ENCODE data around the gene KDM6A.
"Not testable (repeated sequence)": the region's sequence is repeated elsewhere in the genome, so short reads cannot be mapped to it uniquely, and the experiment has no call there.

The KDM6A gene

DNA sequence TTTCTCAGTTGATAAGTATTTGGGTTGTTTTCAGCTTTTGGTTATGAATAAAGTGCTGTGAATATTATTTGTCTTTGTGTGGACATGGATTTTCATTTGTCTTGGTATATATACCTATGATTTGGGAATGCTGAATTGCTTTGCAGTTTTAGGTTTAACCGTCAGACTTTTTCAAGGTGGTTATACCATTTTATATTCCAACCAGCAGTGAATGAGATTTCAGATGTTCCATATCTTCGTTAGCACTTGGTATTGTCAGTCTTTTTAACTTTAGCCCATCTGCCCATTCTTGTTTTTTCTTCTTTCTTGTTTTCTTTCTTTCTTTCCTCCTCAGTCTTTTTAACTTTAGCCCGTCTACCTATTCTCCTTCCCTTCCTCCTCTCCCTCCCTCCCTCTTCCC, 106.0 kb downstream of the KDM6A start:
- H3K27ac Mint-ChIP-seq = no peak overlapping the region
- H3K9me3 Mint-ChIP-seq = peaks cover 19% of the 10 kb centered on the region

DNA sequence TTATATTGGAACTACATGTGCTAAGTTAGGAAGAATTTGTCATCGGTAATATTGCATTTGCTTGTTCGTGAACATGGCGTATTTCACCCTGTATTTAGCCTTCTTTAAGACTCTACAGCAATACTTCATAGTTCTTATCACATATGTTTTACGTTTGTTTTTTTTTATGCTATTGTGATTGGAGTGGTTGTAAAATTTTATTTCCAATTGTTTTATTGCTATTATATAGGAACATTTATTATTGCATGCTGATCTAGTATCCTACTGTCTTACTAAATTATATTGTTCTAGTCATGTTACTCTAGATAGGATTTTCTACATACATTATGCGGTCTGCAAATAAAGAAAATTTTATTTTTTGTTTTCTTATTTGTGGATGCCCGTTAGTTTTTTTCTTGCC, 107.4 kb downstream of the KDM6A start:
- Mint-ChIP-seq H3K27me3 (ENCODE audit: low read depth) (no peaks in the 10 kb centered on the region), H3K9me3 (peaks cover 7% of the 10 kb centered on the region), H3K4me3 (no peak overlapping the region), H3K36me3 (ENCODE audit: low read depth) (peaks cover 11% of the 10 kb centered on the region), H3K4me1 (ENCODE audit: low read depth) (no peaks in the 10 kb centered on the region), H3K27ac (no peak overlapping the region)

More for the DNA sequence above, 106.0 kb downstream of the KDM6A start:
- Mint-ChIP-seq H3K36me3 (ENCODE audit: low read depth) (peaks cover 22% of the 10 kb centered on the region), H3K27me3 (ENCODE audit: low read depth) (no peaks in the 10 kb centered on the region), H3K4me1 (ENCODE audit: low read depth) (peaks cover 5% of the 10 kb centered on the region), H3K4me3 (no peak overlapping the region)

DNA sequence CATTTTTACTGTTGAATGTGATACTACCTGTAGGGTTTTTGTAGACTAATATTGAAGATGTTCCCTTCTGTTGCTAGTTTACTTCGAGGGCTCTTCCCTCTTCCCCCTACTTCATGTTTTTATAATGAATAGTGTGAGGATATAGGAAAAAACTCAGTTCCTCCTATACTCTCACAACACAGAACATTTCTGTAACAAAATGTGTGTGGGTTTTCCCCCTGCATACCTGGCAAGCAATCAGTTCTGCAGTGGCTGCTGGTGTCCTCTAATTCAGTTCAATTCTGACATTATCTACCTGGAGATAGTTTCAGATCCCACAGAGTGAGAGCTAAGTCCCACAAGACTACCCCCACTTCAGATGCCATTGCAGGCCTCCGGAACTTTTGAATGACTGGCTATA, 107.9 kb downstream of the KDM6A start:
- Mint-ChIP-seq H3K9me3 (peaks cover 6% of the 10 kb centered on the region), H3K36me3 (ENCODE audit: low read depth) (peaks cover 10% of the 10 kb centered on the region), H3K27me3 (ENCODE audit: low read depth) (no peaks in the 10 kb centered on the region), H3K4me3 (no peak overlapping the region), H3K27ac (no peak overlapping the region), H3K4me1 (ENCODE audit: low read depth) (no peaks in the 10 kb centered on the region)

DNA sequence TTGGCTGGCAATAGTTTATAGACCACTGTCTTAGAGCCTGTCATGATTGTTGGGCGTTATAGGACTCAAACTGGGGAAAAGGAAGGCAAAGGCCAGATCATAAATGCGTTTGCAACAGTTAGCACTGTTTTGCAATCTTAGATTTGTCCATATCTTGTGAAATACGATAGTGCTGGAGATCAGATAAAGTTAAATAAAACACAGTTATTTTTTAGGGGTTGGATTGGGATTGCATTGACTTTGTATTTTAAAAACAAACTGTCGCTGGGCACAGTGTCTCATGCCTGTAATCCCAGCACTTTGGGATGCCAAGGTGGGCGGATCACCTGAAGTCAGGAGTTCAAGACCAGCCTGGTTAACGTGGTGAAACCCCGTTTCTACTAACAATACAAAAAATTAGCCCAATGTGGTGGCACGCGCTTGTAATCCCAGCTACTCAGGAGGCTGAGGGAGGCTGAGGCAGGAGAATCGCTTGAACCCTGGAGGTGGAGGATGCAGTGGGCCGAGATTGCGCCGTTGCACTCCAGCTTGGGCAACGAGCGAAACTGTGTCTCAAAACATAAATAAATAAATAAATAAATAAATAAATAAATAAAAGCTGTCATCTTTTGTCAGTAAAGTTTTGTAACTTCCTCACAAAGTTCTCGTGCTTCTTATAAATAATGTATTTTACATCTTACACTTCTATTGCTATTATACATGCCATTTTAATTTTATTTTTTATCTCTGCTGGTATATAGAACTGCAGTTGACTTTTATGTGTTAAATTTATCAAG, 117.2 kb downstream of the KDM6A start:
- H3K36me3 Mint-ChIP-seq (ENCODE audit: low read depth) = peaks cover 17% of the 10 kb centered on the region
- peaks cover 9% of the 10 kb centered on the region for H3K9me3 Mint-ChIP-seq
- H3K4me1 Mint-ChIP-seq (ENCODE audit: low read depth) = peaks cover 15% of the 10 kb centered on the region
- no peak overlapping the region for H3K27ac Mint-ChIP-seq
- no peak overlapping the region for H3K4me3 Mint-ChIP-seq
- H3K27me3 Mint-ChIP-seq (ENCODE audit: low read depth) = no peaks in the 10 kb centered on the region

DNA sequence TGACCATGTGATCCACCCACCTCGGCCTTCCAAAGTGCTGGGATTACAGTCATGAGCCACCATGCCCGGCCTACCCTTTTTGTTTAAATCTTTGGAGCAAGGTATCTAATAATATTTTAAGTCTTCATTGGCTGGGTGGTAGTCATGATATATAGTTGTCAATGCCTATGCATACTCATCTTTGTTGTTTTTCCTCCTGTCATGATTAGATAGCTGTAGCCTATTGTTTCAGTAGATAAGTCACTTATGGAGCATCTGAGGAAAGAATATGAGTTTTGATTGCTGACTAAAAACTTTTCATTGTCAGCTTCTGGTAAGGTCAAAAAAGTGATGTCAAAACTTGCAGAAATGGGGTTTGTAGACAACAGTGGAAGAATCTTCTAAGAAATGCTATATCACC, 119.8 kb downstream of the KDM6A start:
- Mint-ChIP-seq H3K4me3 (no peak overlapping the region), H3K4me1 (ENCODE audit: low read depth) (peaks cover 28% of the 10 kb centered on the region), H3K27me3 (ENCODE audit: low read depth) (no peaks in the 10 kb centered on the region), H3K27ac (no peak overlapping the region), H3K9me3 (peaks cover 4% of the 10 kb centered on the region), H3K36me3 (ENCODE audit: low read depth) (peaks cover 11% of the 10 kb centered on the region)

DNA sequence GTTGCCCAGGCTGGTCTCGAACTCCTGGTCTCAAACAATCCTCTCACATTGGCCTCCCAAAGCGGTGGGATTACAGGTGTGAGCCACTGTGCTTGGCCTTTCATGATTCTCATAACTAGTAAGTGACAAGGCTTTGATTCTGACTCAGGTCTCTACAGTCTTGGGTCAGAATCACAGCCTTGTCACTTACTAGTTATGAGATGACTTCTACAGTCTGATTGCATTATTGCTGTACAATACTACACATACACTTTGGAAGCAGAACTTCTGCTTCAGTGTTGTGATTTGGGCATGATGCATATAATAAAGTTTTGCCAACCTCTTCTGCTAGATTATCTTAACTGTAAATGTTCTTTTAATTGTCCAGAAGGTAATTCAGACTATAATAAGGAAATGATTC, 123.3 kb downstream of the KDM6A start:
- no peak overlapping the region for H3K4me3 Mint-ChIP-seq
- peaks cover 37% of the 10 kb centered on the region for H3K4me1 Mint-ChIP-seq (ENCODE audit: low read depth)
- H3K27ac Mint-ChIP-seq = no peak overlapping the region
- H3K9me3 Mint-ChIP-seq = no peaks in the 10 kb centered on the region
- H3K36me3 Mint-ChIP-seq (ENCODE audit: low read depth) = peaks cover 9% of the 10 kb centered on the region
- no peaks in the 10 kb centered on the region for H3K27me3 Mint-ChIP-seq (ENCODE audit: low read depth)

DNA sequence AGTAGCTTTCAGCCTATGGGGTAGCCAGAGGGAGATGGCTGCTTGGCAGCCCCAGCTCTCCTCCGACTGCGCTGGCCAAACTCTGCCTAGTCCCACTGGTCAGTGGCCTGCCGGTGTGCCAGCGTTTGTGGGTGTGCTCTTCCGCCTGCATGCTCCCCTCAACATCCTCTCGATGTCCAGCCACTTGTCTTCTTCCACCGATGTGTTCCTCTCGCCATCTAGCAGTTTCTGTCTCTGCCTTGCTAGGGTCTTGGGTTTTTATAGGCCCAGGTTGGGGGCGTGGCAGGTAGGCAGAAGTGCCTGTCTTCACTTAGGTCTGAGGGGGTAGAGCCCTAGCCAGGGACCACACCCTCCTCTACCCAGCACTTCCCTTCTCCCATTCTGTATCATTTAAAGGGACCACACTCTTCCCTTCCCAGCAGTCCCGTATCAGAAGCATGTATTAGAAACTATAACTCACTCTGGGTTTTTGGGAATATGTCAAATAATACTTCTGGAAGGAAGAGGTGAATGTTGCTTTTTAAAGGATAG, 124.4 kb downstream of the KDM6A start:
- Mint-ChIP-seq H3K27ac (peak overlapping the region; percentile 89), H3K4me1 (ENCODE audit: low read depth) (peaks cover 38% of the 10 kb centered on the region), H3K9me3 (no peaks in the 10 kb centered on the region), H3K4me3 (peak overlapping the region; percentile 36), H3K36me3 (ENCODE audit: low read depth) (peaks cover 9% of the 10 kb centered on the region), H3K27me3 (ENCODE audit: low read depth) (no peaks in the 10 kb centered on the region)

DNA sequence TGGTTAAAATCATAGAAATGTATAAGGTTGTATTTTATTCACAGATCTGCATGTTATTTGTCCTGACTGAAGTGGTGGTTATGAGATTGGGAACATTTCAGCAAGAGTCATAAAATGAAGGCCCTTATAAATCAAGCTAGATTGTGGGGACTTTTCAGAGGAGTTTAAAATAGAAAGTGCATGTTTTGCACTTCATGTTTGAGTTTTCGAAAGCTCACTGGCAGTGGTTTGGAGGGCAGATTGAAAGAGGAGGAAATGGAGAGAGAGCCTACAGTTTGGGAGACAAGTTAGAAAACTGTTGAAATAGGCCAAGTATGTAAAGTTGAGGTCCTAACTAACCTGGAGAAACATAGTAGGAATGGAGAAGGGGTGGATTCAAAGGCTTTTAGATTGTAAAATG, 124.9 kb downstream of the KDM6A start:
- Mint-ChIP-seq H3K9me3 (no peaks in the 10 kb centered on the region), H3K27ac (peak overlapping the region; percentile 89), H3K36me3 (ENCODE audit: low read depth) (peaks cover 7% of the 10 kb centered on the region), H3K27me3 (ENCODE audit: low read depth) (no peaks in the 10 kb centered on the region), H3K4me1 (ENCODE audit: low read depth) (peaks cover 36% of the 10 kb centered on the region), H3K4me3 (peak overlapping the region; percentile 36)

DNA sequence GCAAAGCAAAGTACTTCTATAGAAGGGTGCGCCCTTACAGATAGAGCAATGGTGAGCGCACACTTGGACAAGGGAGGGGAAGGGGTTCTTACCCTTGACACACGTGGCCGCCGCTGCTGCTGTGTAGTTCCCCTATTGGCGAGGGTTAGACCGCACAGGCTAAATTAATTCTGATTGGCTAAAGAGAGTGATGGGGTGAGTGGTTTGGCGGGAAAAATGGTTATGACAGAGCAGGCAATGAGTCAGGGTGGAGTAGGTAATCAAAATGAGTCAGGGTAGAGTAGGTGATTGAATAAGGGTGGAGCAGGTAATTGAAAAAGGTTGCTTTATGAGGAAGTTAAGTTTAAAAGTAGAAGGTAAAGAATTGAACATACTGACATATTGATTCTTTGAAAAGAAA, 126.2 kb downstream of the KDM6A start:
- peak overlapping the region; percentile 23 for H3K27ac Mint-ChIP-seq
- H3K4me1 Mint-ChIP-seq (ENCODE audit: low read depth) = peaks cover 35% of the 10 kb centered on the region
- not testable (repeated sequence) for H3K36me3 Mint-ChIP-seq (ENCODE audit: low read depth); H3K9me3 Mint-ChIP-seq; H3K4me3 Mint-ChIP-seq; H3K27me3 Mint-ChIP-seq (ENCODE audit: low read depth)

DNA sequence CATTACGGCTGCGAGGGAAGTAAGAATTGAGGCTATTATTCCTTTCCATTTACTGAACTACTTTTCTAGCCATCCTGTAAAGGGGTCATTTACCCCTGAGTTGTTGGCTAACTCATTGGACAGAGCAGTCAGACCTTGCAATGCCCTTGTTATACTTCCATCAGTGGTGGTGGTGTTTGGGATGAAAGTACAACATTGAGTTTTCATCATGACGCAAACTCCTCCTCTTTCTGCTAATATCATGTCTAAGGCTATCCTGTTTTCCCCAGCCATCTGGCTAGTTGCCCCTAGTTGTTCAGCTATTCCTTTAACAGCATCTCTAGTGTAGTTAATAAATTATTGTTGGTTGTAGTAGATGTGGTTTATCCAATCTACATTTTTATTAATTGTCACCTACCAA, 126.9 kb downstream of the KDM6A start:
- H3K27me3 Mint-ChIP-seq (ENCODE audit: low read depth); H3K27ac Mint-ChIP-seq; H3K9me3 Mint-ChIP-seq; H3K36me3 Mint-ChIP-seq (ENCODE audit: low read depth); H3K4me3 Mint-ChIP-seq: not testable (repeated sequence)
- H3K4me1 Mint-ChIP-seq (ENCODE audit: low read depth) = peaks cover 30% of the 10 kb centered on the region

DNA sequence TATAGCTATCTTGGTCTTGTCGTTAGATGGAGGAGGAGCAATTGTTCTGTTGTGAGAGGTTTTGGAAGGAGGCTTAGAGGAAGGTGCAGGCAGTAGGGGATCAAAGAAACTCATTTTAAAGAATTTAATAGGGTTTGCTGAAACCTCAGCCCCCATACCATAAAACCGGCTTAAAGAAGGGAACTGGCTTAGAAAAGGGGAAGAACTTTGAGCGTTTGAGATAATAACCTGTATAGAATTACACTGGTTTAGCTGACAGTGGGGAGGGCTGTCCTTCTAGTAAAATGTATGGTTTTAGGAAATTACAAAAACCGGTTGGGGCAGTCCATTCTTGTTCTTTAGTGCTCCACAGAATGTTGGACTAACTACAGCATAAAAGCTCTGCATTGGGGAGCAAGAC, 128.1 kb downstream of the KDM6A start:
- no peaks in the 10 kb centered on the region for H3K27me3 Mint-ChIP-seq (ENCODE audit: low read depth)
- H3K36me3 Mint-ChIP-seq (ENCODE audit: low read depth) = peaks cover 4% of the 10 kb centered on the region
- no peaks in the 10 kb centered on the region for H3K9me3 Mint-ChIP-seq
- peak overlapping the region; percentile 87 for H3K27ac Mint-ChIP-seq
- H3K4me3 Mint-ChIP-seq = peak overlapping the region; percentile 63
- peaks cover 30% of the 10 kb centered on the region for H3K4me1 Mint-ChIP-seq (ENCODE audit: low read depth)

DNA sequence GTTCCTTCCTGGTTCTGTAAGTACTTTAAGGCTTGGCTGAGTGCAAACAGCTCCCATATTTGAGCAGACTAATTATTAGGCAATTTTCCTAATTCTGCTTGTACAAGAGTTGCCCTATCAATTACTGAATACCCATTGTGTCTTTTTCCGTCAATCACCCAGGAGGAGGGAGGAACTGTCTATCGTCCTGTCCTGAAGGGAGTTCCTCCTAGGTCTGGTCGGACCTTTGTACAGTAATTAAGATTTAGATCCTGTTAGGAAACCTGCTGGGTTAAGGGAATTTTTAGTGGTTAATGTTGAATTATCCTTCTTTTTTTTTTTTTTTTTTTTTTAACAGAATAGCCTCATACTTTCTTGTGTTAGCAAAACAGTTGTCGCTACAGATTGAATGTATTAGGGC, 130.1 kb downstream of the KDM6A start:
- H3K27ac Mint-ChIP-seq = no peak overlapping the region
- H3K4me1 Mint-ChIP-seq (ENCODE audit: low read depth) = peaks cover 23% of the 10 kb centered on the region
- H3K4me3 Mint-ChIP-seq = no peak overlapping the region
- no peaks in the 10 kb centered on the region for H3K9me3 Mint-ChIP-seq
- H3K27me3 Mint-ChIP-seq (ENCODE audit: low read depth) = no peaks in the 10 kb centered on the region
- H3K36me3 Mint-ChIP-seq (ENCODE audit: low read depth) = peaks cover 9% of the 10 kb centered on the region

DNA sequence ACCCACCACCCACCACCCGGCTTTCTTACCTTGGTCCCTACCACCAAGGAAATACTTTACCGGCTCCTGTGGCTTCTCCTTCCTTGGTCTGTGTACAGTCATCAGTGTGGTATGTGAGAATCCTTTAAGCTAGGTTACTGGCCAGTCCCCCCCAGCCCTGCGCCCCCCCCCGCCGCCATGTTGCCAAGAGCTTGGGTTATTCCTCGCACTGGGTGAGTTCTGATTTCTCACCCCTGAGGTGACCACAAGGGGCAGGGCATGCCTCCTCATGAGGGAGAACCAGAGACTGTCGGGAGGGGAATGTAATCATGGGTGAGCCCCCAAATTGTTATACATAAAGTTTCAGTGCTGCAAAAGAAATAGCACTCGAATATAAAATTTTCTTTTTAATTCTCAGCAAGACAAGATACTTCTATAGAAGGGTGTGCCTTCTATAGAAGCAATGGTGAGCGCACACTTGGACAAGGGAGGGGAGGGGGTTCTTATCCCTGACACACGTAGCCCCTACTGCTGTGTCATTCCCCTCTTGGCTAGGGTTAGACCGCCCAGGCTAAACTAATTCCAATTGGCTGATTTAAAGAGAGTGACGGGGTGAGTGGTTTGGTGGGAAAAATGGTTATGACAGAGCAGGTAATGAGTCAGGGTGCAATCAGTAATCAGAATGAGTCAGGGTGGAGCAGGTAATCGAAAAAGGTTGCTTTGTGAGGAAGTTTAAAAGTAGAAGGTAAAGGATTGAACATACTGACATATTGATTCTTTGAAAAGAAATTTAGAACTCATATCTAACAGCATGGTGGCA, 133.2 kb downstream of the KDM6A start:
- Mint-ChIP-seq H3K27ac (no peak overlapping the region), H3K4me1 (ENCODE audit: low read depth) (peaks cover 12% of the 10 kb centered on the region), H3K27me3 (ENCODE audit: low read depth) (no peaks in the 10 kb centered on the region), H3K4me3 (no peak overlapping the region), H3K9me3 (no peaks in the 10 kb centered on the region), H3K36me3 (ENCODE audit: low read depth) (peaks cover 7% of the 10 kb centered on the region)

DNA sequence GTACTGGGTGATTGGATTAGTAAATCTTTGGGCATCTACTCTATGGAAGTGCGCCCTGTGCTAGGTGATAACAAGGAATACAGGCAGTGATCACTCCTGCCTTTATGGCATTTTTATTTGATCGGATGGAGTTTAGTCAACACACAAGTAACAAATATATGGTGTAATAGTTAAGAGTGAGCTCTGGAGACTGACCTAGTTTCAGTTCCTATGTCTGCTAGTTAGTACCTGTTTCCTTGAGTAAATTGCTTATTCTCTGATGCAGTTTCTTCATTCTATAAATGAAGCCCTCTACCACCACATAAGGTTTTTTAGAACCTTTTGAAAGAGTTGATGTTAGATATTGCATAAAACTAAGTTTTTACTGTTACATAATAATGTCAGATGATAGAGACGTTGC, 134.6 kb downstream of the KDM6A start:
- Mint-ChIP-seq H3K27me3 (ENCODE audit: low read depth) (no peaks in the 10 kb centered on the region), H3K27ac (peak overlapping the region; percentile 26), H3K36me3 (ENCODE audit: low read depth) (peaks cover 8% of the 10 kb centered on the region), H3K4me1 (ENCODE audit: low read depth) (peaks cover 9% of the 10 kb centered on the region), H3K4me3 (no peak overlapping the region), H3K9me3 (no peaks in the 10 kb centered on the region)

Measured in T-helper 1 cell treated with Interleukin-12 subunit alpha and Interleukin-12 subunit beta and Interleukin-4 antibody, amounts not matched to agents 30 μg/mL and 1 μg/mL, for 36 hours (primary cell).